Endothelial cell (in vitro differentiated cells): ENCODE results near the gene LSAMP. TPM values are rescaled to one million over a fixed set of nuclear protein-coding genes. Genes with fewer than 3 reads are reported as not detected.
A peak's percentile ranks its signal among the peaks of the same experiment; 100 is the strongest.

Experiments used
- DNase-seq: peaks from one replicate; pipeline ENCODE4 v3.0.0; 2021; ENCODE audit warnings: low spot score
- H3K27ac Mint-ChIP-seq: one replicate; pipeline ENCODE4 v1.8.0; 2021; ENCODE audit warnings: mixed read lengths, inconsistent platforms; ENCODE audit not compliant: unreplicated experiment
- H3K27me3 Mint-ChIP-seq: one replicate; pipeline ENCODE4 v1.8.0; 2021; ENCODE audit warnings: mild to moderate bottlenecking, moderate library complexity, mixed read lengths, inconsistent platforms; ENCODE audit not compliant: unreplicated experiment
- H3K36me3 Mint-ChIP-seq: one replicate; pipeline ENCODE4 v1.8.0; 2021; ENCODE audit warnings: mild to moderate bottlenecking, low read depth, mixed read lengths, inconsistent platforms; ENCODE audit not compliant: unreplicated experiment
- H3K4me1 Mint-ChIP-seq: one replicate; pipeline ENCODE4 v1.8.0; 2021; ENCODE audit warnings: mild to moderate bottlenecking, mixed read lengths, inconsistent platforms; ENCODE audit not compliant: unreplicated experiment
- H3K4me3 Mint-ChIP-seq: one replicate; pipeline ENCODE4 v1.8.0; 2021; ENCODE audit warnings: mild to moderate bottlenecking, mixed read lengths, inconsistent platforms; ENCODE audit not compliant: unreplicated experiment
- H3K9me3 Mint-ChIP-seq: one replicate; pipeline ENCODE4 v1.8.0; 2021; ENCODE audit warnings: mixed read lengths, inconsistent platforms; ENCODE audit not compliant: unreplicated experiment
- total RNA-seq: library from RNA; stranded (reverse); fragmentation: NEBNext Ultra II Directional; extraction: Animal tissue kit (Norgen Biotek cat#: 25700); gene quantifications from one replicate; pipeline ENCODE4 v1.2.1, GENCODE V29; 2021; ENCODE audit not compliant: unreplicated experiment
- TF ChIP-seq, protein P1 (sequence below): fragments of 200-600 bp; sonication (generic); IDR thresholded peaks from one replicate; pipeline ENCODE4 v1.5.0; 2021; ENCODE audit warnings: antibody characterized with exemption; ENCODE audit not compliant: unreplicated experiment

The LSAMP gene
- total RNA-seq, 1 donor from 2014 or later = 6.1 TPM

DNA sequence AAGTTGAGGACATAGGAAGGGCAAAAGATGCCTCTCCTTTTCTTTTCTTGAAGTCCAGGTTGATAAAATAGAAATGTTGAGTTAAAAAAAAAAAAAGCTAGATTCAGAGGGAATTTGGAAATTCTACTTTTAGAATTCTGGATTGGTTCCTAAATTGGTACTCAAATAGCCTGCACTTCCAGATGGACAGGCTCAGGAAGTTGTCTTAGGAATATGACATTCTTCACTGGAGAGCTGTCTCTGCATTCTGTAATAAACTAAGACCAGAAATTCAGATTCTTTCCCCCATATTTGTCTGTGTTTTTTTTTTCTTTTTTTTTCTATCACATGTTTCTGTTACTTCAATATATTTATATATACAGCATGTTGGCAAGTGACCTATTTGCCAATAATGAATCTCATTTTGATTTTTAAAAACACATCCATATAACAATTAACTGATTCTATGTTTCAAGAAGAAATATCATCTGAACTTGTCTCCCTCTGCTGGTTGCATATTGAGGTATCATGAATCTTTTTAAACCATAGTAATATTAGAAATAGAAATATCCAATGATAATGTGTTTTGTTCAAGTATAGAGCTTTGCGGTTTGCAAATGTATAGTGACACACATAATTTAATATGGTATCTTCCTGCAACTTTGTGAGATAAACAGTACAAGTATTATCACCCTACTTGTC, 8.5 kb upstream of the LSAMP start:
- H3K36me3 Mint-ChIP-seq = no peaks in the 10 kb centered on the region

DNA sequence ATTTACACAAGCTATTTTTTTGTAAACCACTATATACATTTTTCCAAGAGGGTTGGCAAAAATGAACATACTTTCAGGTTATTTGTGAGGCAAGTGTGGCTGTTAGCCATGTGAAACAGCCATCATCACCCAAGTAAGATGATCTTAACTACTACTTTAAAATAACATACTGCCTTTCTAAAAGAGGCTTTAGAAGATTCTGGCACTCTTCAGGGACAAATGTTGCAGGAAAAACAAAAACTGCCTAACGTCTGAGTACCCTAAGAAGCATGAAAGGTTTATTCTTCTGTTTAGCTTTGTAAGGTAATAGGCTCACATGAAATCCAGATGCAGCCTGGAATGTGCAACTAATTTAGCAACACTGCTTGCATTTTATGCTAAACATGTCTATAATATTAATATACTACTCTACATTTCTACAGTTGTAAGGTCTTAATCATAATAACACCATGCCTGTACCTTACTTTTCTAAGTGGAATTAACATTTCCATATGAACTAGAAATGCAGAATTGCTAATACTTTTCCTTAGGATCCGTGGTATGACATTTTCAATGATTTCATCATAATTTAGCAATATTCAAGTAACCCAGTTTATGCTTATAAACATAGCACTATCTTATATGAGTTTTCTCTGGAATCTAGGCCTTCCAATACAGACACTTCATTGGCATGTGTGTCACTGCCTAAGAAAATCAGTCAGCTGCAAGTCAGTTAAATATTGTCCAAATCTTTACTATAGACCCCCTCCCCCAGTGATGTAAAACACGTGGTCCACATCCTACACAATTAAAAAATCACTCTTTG, 4.5 kb upstream of the LSAMP start:
- no peak for DNase-seq
- Mint-ChIP-seq H3K36me3 (no peaks in the 10 kb centered on the region), H3K4me3 (no peak overlapping the region), H3K27me3 (peaks cover 6% of the 10 kb centered on the region), H3K9me3 (no peaks in the 10 kb centered on the region), H3K27ac (no peak overlapping the region), H3K4me1 (no peaks in the 10 kb centered on the region)
- TF ChIP-seq, protein P1, sequence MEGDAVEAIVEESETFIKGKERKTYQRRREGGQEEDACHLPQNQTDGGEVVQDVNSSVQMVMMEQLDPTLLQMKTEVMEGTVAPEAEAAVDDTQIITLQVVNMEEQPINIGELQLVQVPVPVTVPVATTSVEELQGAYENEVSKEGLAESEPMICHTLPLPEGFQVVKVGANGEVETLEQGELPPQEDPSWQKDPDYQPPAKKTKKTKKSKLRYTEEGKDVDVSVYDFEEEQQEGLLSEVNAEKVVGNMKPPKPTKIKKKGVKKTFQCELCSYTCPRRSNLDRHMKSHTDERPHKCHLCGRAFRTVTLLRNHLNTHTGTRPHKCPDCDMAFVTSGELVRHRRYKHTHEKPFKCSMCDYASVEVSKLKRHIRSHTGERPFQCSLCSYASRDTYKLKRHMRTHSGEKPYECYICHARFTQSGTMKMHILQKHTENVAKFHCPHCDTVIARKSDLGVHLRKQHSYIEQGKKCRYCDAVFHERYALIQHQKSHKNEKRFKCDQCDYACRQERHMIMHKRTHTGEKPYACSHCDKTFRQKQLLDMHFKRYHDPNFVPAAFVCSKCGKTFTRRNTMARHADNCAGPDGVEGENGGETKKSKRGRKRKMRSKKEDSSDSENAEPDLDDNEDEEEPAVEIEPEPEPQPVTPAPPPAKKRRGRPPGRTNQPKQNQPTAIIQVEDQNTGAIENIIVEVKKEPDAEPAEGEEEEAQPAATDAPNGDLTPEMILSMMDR = no peak

More for the DNA sequence above, 8.5 kb upstream of the LSAMP start:
- H3K27ac Mint-ChIP-seq = no peak overlapping the region
- H3K27me3 Mint-ChIP-seq = no peaks in the 10 kb centered on the region
- TF ChIP-seq, protein P1 = no peak
- no peak for DNase-seq
- no peaks in the 10 kb centered on the region for H3K4me1 Mint-ChIP-seq
- no peak overlapping the region for H3K4me3 Mint-ChIP-seq
- H3K9me3 Mint-ChIP-seq = no peaks in the 10 kb centered on the region

DNA sequence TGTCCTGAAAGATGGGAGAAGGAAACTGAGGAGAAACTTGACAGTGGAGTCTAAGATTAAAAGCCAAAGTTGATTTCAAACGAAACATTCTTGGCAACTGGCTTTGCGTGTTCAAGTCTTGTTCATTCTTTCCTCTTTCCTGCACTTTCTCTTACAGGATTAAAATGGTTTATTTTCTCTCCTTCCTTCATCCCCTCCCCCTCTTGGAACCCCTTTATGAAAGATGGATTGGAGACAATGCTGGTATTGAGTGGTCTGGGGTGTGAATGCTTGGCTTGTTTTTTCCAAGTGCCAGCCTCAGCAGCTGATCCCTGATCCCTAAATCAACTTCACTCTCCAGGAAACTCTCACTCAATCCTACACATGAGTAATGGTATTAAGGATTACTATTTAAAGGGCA, 703 bp upstream of the LSAMP start:
- Mint-ChIP-seq H3K9me3 (no peaks in the 10 kb centered on the region), H3K36me3 (no peaks in the 10 kb centered on the region), H3K27me3 (peaks cover 10% of the 10 kb centered on the region), H3K27ac (no peak overlapping the region), H3K4me1 (peaks cover 9% of the 10 kb centered on the region), H3K4me3 (peak overlapping the region; percentile 72)
- TF ChIP-seq, protein P1 = no peak
- DNase-seq = no peak

DNA sequence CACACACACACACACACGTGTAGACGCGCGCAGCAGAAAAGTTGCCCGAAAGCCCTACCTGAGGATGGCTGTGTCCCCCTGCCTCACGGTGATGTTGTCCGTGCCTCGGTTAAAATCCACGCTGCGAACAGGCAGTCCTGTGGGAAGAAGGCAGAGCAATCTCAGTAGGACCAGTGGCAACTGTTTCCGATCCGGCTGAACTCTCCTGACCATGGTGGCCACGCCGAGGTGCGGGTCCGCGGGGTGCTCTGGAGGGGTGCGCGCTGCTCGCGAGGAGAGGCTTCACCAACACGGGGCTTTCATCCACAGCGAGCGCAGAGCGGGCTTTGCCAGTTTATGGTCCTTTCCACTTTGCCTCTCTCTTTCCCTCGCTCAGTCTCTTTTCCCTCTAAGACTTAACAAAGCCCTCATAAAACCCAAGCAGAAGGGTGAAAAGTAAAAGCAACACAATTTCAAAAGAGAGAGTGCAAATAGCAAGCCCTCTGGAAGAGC, 422 bp downstream of the LSAMP start:
- H3K4me1 Mint-ChIP-seq = peaks cover 9% of the 10 kb centered on the region
- peaks cover 10% of the 10 kb centered on the region for H3K27me3 Mint-ChIP-seq
- no peaks in the 10 kb centered on the region for H3K36me3 Mint-ChIP-seq
- H3K4me3 Mint-ChIP-seq = peak overlapping the region; percentile 87
- peak; percentile 16 for DNase-seq
- H3K9me3 Mint-ChIP-seq = no peaks in the 10 kb centered on the region
- H3K27ac Mint-ChIP-seq = no peak overlapping the region
- TF ChIP-seq, protein P1 = no peak
